GM19467 (cell line): ENCODE results near the gene CGB5.
"Not testable (repeated sequence)": the region's sequence is repeated elsewhere in the genome, so short reads cannot be mapped to it uniquely, and the experiment has no call there.

Experiments used
- ATAC-seq: cut with Tn5 transposase; IDR thresholded peaks from one replicate; pipeline ENCODE4 v1.9.1; 2021; ENCODE audit warnings: mild to moderate bottlenecking, moderate library complexity; ENCODE audit not compliant: unreplicated experiment

CGB5 gene

DNA sequence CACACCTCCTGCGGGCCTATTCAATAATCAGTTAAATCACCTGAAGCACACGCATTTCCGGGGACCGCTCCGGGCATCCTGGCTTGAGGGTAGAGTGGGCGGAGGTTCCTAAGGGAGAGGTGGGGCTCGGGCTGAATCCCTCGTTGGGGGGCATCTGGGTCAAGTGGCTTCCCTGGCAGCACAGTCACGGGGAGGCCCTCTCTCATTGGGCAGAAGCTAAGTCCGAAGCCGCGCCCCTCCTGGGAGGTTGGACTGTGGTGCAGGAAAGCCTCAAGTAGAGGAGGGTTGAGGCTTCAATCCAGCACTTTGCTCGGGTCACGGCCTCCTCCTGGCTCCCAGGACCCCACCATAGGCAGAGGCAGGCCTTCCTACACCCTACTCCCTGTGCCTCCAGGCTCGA, at the start of gene CGB5:
Gene CGB5 (plus strand): TSS at position 301 of the 400 bp plus-strand sequence. CDS start 362 bp downstream, outside the sequence.
- ATAC-seq = not testable (repeated sequence)

- ATAC-seq = no peak
These were observed 49.6 kb upstream of the CGB5 start for GRCh38 chr19:48994035-48994386.

- no peak for ATAC-seq
These were observed 45.7 kb upstream of the CGB5 start for GRCh38 chr19:48997972-48998371.

DNA sequence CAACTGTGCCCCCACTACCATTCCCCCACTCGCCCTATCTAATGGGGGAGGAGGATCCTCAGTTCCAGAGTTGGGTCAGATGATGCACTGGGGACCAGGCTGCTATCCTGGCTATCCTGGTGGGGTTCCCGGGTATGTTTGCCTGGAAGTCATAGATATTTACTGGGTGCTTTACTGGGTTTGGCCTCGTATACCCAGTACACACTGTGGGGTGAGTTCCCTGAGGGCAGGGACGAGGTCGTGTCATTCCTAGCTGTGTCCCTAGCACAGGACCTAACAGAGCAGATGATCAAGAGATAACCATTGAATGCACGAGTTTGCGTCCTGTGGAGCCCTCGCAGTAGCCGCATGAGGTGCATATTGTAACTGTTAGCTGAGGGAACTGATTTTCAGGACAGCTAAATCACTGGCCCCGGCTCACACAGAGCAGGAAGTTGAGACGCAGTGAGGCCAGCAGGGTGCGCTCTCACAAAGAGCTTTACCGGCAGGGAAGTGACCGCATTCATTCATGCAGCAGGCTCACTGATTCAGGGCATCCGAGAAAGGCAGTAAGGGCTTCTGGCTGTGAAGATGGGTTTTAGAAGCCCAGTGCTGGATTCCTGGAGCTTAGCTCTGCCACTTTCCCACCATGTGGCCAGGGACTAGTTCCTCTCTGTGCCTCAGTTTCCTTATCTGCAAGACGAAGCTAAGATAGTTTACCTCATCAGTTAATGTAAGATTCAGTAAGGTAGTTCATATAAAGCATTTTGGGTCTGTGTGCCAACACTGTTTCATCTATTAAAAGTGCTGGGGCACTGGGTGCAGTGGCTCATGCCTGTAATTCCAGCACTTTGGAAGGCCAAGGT, 43.9 kb upstream of the CGB5 start:
- no peak for ATAC-seq

GRCh38 chr19:49004133-49004532, 39.5 kb upstream of the CGB5 start:
- no peak for ATAC-seq

DNA sequence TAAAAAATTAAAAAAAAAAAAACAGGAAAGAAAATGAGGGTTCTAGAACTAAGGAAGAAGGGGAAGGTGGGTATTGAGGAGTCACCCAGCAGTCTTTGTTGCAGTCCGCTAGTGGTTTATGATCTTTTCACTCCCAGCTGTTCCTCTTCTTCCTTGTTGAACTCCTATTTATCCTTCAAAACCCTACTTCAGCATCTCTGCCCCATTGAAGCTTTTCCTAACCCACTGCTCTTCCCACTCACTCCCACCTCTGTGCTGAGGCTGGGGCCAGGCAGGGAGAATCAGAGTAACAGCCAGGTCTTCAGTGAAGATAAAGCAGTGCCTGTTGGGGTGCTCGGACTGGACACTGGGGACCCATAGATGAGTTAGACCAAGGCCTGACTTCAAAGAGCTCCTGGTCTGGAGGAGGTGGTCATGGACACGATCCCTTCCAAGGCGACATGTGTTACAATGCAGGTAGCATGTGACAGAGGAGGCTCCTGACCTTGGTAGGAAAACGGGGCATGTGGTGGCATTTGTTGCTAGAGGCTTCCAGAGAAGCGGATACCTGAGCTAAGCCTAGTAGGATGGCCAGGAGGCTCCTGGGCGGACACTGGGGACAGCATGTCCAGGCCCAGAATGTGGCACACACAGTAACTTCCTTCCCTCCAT, 38.6 kb upstream of the CGB5 start:
- ATAC-seq = no peak

DNA sequence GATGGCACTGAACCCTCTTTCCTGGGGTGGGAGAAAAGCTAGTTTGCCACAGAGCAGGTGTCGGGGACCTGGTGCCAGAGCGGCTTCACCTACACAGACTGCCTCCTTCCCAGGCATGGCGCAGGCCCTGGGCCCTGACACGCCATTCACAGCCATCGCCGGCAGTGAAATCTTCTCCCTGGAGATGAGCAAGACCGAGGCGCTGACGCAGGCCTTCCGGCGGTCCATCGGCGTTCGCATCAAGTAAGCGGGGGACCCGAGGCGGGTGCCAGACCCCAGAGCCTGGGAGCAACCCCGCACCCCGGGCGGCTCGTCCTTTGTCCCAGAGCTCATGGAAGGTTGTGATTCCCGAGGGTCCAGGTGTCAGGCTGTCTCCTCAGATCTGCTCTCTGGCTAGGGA, 36.7 kb upstream of the CGB5 start:
- no peak for ATAC-seq

- no peak for ATAC-seq
These were observed 33.8 kb upstream of the CGB5 start for GRCh38 chr19:49009828-49010227.

DNA sequence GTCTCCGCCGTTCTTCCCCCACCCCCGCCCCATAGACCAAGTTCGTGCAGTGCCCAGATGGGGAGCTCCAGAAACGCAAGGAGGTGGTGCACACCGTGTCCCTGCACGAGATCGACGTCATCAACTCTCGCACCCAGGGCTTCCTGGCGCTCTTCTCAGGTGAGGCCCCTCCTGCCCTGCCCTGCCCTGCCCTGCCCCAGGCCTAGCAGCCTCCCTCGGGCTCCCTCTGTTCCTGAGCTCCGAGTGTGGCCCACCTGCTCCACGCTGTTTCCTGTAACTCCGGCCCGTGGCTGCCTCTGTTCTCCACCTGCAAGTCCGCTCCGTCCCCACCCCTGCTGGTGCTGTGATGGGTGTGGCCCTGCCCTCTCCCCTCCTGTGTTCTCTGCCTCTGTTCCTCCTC, 33.2 kb upstream of the CGB5 start:
- no peak for ATAC-seq

- ATAC-seq = no peak
These were observed 32.5 kb upstream of the CGB5 start for GRCh38 chr19:49011194-49011593.

GRCh38 chr19:49014123-49014869, 29.4 kb upstream of the CGB5 start:
- no peak for ATAC-seq

GRCh38 chr19:49014870-49015255, 28.8 kb upstream of the CGB5 start:
- ATAC-seq = no peak

DNA sequence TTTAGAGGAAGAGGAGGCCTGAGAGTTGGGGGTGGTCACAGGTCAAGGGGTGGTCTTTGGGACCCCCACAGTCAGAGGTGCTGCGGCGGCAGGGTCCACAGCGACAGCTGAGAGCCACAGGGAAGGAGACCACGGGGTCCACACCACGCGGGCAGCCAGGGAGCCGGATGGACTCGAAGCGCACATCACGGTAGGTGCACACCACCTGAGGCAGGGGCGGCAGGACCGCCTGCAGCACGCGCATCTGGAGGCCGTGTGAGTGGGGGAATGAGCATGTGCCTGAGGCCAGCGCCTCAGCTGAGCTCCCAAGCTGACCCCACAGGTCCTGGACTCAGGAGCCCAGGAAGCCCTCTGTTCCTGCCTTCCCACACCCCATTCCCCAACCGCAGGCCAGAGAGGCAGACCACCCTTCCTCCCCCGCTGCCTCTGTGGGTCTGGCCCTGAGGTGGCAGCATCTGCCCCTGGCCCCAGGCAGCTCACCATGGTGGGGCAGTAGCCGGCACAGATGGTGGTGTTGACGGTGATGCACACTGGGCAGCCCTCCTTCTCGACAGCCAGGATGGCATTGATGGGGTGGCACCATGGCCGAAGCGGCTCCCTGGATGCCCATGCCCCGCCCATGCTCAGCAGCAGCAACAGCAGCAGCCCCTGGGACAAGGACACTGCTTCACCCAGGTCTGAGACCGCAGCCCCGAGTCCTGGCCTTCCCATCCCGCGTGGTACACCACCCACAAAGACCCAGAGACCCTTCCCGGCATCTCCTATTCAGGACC, 27.4 kb upstream of the CGB5 start:
- ATAC-seq = no peak

GRCh38 chr19:49017041-49017665, 26.5 kb upstream of the CGB5 start, which contains the start of gene LHB:
Gene LHB (minus strand): TSS chr19:49017091. CDS start chr19:49017081, 10 bp downstream.
- ATAC-seq = no peak

DNA sequence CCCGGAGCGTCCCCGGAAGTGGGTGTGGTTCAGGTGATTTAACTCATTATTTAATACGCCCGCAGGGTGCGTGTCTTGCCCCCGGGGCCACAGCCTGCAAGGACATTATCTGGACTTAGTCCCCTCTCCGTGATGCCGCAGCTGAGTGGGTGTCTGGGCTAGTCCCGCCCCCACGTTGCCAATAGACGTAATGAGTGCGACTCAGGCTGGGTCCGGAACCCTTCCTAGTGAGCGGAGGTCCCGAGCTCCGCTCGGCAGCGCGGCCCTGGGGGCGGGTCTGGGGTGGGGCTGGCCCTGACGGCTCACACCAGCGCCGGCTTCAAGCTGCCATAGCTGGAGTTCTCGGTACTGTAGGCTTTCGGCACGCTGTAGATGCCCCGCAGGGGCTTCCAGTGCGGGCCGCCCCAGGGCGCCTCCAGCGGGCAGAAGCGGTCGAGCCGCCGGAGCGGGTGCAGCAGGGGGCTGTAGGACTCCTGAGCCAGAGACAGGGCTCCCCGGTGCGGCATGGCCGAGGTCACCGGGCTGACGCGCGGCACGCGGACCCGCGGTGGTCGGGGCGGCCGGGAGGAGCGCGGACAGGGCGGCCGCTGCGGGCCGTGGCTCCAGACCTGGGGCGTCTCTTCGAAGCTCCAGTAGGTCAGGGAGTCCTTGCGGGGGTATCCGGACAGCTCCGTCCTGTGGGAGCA, 25.8 kb upstream of the CGB5 start:
- no peak for ATAC-seq

DNA sequence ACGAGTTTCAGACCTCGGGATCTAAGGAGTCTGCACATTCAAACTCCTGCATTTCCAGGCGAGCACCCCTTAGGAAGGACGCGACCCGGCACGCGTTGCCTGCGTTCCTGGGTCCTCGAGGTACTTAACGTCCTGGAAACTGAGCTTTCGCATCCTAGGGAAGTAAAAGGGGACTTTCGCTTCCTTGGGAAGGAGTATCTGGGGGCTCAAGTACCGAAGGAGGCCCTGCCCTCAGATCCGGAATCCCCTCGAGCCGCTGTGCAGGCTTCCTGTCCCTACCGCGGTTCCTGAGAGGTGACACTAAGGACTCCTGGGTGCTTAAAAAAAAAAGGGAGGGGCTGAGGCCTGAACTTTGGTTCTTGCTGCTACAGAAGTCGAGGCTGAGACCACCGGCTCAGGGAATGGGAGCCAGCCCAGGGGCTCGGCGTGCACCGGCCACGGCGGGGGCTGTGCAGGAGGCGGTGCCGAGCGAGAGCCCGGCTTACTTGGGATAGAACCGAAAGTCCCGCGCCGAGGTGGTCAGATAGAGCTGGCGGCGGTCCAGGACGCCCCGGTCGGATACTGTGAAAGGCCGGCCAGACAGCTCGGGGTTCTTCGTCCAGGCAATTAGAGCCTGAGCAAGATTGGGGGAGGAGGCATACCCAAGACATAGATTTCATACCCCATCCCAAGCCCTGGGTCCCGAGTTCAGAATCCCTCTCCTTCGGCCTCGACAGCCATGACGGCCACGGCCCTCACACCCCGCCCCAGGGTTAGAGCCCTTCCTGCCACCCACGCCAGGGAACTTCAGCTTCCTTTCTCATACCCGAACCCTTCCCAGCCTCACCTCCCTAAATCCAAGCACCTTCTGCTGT, 25.0 kb upstream of the CGB5 start:
- not testable (repeated sequence) for ATAC-seq

GRCh38 chr19:49019242-49019932, 24.3 kb upstream of the CGB5 start:
- ATAC-seq = no peak

GRCh38 chr19:49020342-49020741, 23.3 kb upstream of the CGB5 start:
- ATAC-seq = no peak
